Measurements from ENCODE around the gene LIAS. TPM values are rescaled to one million over a fixed set of nuclear protein-coding genes. Genes with fewer than 3 reads are reported as not detected.
A peak's percentile ranks its signal among the peaks of the same experiment; 100 is the strongest.

The LIAS gene
- total and polyA plus RNA-seq, 2 of the 13 experiments (the other 11 are each of a cell fraction or from before 2014, with no cell fraction given) = 16.0 to 16.6 TPM

DNA sequence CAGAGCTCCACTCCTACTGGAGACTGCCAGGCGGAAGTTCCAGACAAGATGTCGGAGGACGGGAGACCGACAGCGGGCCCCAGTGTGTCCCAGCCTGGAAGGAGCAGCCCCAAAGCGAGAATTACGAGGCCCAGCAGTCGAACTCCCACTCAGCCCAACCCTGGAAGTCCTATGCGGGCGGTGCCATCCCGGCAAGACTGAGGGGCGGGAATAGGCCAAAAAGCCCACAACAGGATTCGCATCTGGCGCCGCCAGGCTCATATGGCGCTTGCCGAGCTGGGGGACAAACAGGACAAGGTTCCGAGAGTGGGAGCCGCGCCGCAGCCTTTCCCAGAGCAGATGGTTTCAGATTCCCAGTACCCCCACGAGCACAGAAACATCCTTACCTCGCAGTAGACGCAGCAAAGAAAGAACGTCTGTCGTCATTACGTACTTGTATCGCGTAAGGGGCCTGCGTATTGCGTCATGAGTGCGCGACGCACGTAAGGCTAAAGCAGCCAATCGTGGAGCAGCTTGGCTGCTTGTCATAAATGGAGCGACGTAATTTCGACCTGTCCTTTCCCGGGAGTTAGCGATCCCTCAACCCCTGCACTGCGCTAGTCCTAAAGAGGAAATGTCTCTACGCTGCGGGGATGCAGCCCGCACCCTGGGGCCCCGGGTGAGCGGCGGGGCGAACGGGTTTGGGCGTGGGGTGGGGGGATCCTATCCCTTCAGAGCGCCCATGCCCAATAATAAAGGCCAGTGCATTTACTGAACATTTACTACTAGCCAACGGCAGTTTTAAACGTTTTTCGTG, at the start of gene LIAS, which contains the start of gene RPL9 (continued):
- TF ChIP-seq KIAA2018 (CRISPR knock-in tag; IDR thresholded peaks at IDR 0.05; ENCODE audit: borderline replicate concordance) = no peak
- no peak for TF ChIP-seq MZF1 (CRISPR knock-in tag; IDR thresholded peaks at IDR 0.05; ENCODE audit: borderline replicate concordance)
- no peak for TF ChIP-seq TP53 (CRISPR knock-in tag; conservative IDR thresholded peaks at IDR 0.05)
- 0 out of 2 replicates have a peak, but pooled peaks have one; percentile 21 for TF ChIP-seq PPARG (CRISPR knock-in tag; conservative IDR thresholded peaks at IDR 0.05)
- no peak for TF ChIP-seq HHEX (CRISPR knock-in tag; IDR thresholded peaks at IDR 0.05)
- TF ChIP-seq SAFB2 (CRISPR knock-in tag; IDR thresholded peaks at IDR 0.05; ENCODE audit: borderline replicate concordance, low read depth) = no peak; the same call in 1 of the 2 replicates
- TF ChIP-seq NBN (conservative IDR thresholded peaks at IDR 0.05) = no peak
- TF ChIP-seq ZNF451 (CRISPR knock-in tag; IDR thresholded peaks at IDR 0.05) = peak; percentile 39; the same call in 1 of the 2 replicates
- TF ChIP-seq ZNF639 (CRISPR knock-in tag; conservative IDR thresholded peaks at IDR 0.05) = no peak
- TF ChIP-seq RFXANK (CRISPR knock-in tag; IDR thresholded peaks at IDR 0.05) = no peak
- TF ChIP-seq NR2C2 (CRISPR knock-in tag; IDR thresholded peaks at IDR 0.05; ENCODE audit: borderline replicate concordance) = peak; percentile 72; the same call in 1 of the 2 replicates
- peak; percentile 58; the same call in 1 of the 2 replicates for TF ChIP-seq SMAD1 (CRISPR knock-in tag; IDR thresholded peaks at IDR 0.05; ENCODE audit: borderline replicate concordance, low read depth)
- no peak for TF ChIP-seq NR3C1 (CRISPR knock-in tag; IDR thresholded peaks at IDR 0.05)
- TF ChIP-seq ZNF569 (CRISPR knock-in tag; IDR thresholded peaks at IDR 0.05; ENCODE audit: borderline replicate concordance) = no peak; the same call in 1 of the 2 replicates
- no peak for TF ChIP-seq ZMYM2 (CRISPR knock-in tag; IDR thresholded peaks at IDR 0.05)
- peak; percentile 62 for TF ChIP-seq XRCC5 (optimal IDR thresholded peaks at IDR 0.05; ENCODE audit: low read length)

All from HepG2 (cell line).